ENCODE results near the gene EML4. TPM values are rescaled to one million over a fixed set of nuclear protein-coding genes. Genes with fewer than 3 reads are reported as not detected.

Gene EML4
- total and polyA plus RNA-seq, 10 donors: 25.4 to 176 (median 88.2) TPM

- no peak for DNase-seq
- H3K27ac ChIP-seq: peak overlapping the region in 5 of 8 donors; percentile 37 to 74 (median 48)
- H3K9me3 ChIP-seq: no peaks in the 10 kb centered on the region
- TF ChIP-seq POLR2AphosphoS5 (IDR thresholded peaks at IDR 0.05) (no peak), POLR2A (IDR thresholded peaks at IDR 0.05) (no peak), CTCF (IDR thresholded peaks at IDR 0.05 in 8 of 11, conservative IDR thresholded peaks at IDR 0.05 in 3 of 11) (no peak)
- intact Hi-C loops (cut with DNase I; ENCODE audit: low total_unique reads): no loop called here
- 63 to 72% (median 68%) methylated on average over 3 of the region's 3 CpGs for WGBS, 5 donors
- peaks cover 0 to 2% (median 0%) of the 10 kb centered on the region in 6 donors for H3K36me3 ChIP-seq
- H3K4me1 ChIP-seq: peaks cover 46 to 100% (median 86%) of the 10 kb centered on the region in 6 donors
- no peak overlapping the region for H3K4me3 ChIP-seq
- H3K27me3 ChIP-seq (replicated peaks in 1 of 7): no peaks in the 10 kb centered on the region
Observed at GRCh38 chr2:42192652-42193566, 23.8 kb downstream of the EML4 start.

- Histone ChIP-seq H3K9me3 (no peaks in the 10 kb centered on the region), H3K4me3 (no peak overlapping the region), H3K4me1 (peaks cover 49 to 100% (median 88%) of the 10 kb centered on the region in 6 donors), H3K36me3 (no peaks in the 10 kb centered on the region), H3K27me3 (replicated peaks in 1 of 7) (no peaks in the 10 kb centered on the region), H3K27ac (peak overlapping the region in 5 of 8 donors; percentile 37 to 74 (median 48))
- DNase-seq: no peak
- intact Hi-C loops (cut with DNase I; ENCODE audit: low total_unique reads): no loop called here
- TF ChIP-seq POLR2A (IDR thresholded peaks at IDR 0.05) (no peak), POLR2AphosphoS5 (IDR thresholded peaks at IDR 0.05) (no peak), CTCF (IDR thresholded peaks at IDR 0.05 in 8 of 11, conservative IDR thresholded peaks at IDR 0.05 in 3 of 11) (no peak)
Observed at GRCh38 chr2:42193722-42194187, 24.6 kb downstream of the EML4 start.

- no peak for DNase-seq
- H3K4me3 ChIP-seq: no peak overlapping the region
- 94 to 99% (median 97%) methylated on average over 4 of the region's 4 CpGs for WGBS, 5 donors
- H3K4me1 ChIP-seq: peaks cover 49 to 100% (median 91%) of the 10 kb centered on the region in 6 donors
- intact Hi-C loops (cut with DNase I; ENCODE audit: low total_unique reads): no loop called here
- TF ChIP-seq CTCF (IDR thresholded peaks at IDR 0.05 in 8 of 11, conservative IDR thresholded peaks at IDR 0.05 in 3 of 11): no peak
- TF ChIP-seq POLR2A (IDR thresholded peaks at IDR 0.05): no peak
- TF ChIP-seq POLR2AphosphoS5 (IDR thresholded peaks at IDR 0.05): no peak
- H3K27me3 ChIP-seq (replicated peaks in 1 of 7): no peaks in the 10 kb centered on the region
- peak overlapping the region in 3 of 8 donors; percentile 34 to 62 (median 43) for H3K27ac ChIP-seq
- no peaks in the 10 kb centered on the region for H3K36me3 ChIP-seq
- H3K9me3 ChIP-seq: no peaks in the 10 kb centered on the region
Observed at GRCh38 chr2:42194428-42194827, 25.3 kb downstream of the EML4 start.

GRCh38 chr2:42195559-42195958 is 26.4 kb downstream of the EML4 start:
- intact Hi-C loops (cut with DNase I; ENCODE audit: low total_unique reads): no loop called here
- Histone ChIP-seq H3K27ac (peak overlapping the region in 2 of 8 donors; percentile 69 to 70), H3K27me3 (replicated peaks in 1 of 7) (no peaks in the 10 kb centered on the region), H3K4me1 (peaks cover 49 to 99% (median 93%) of the 10 kb centered on the region in 6 donors), H3K4me3 (no peak overlapping the region), H3K36me3 (no peaks in the 10 kb centered on the region), H3K9me3 (no peaks in the 10 kb centered on the region)
- TF ChIP-seq POLR2A (IDR thresholded peaks at IDR 0.05) (no peak), CTCF (IDR thresholded peaks at IDR 0.05 in 8 of 11, conservative IDR thresholded peaks at IDR 0.05 in 3 of 11) (no peak), POLR2AphosphoS5 (IDR thresholded peaks at IDR 0.05) (no peak)
- no peak for DNase-seq

Measured in spleen (tissue), 11 donors.